ENCODE measurements around the gene TMEM114. TPM values are rescaled to one million over a fixed set of nuclear protein-coding genes. Genes with fewer than 3 reads are reported as not detected.
A peak's percentile ranks its signal among the peaks of the same experiment; 100 is the strongest.
"Not testable (repeated sequence)": the region's sequence is repeated elsewhere in the genome, so short reads cannot be mapped to it uniquely, and the experiment has no call there.

The TMEM114 gene
- total RNA-seq, 2 donors from 2014 or later, result not detected

GRCh38 chr16:8572919-8573724, 17.2 kb downstream of the TMEM114 start:
- ATAC-seq (no peak), DNase-seq (peak in 1 of 4 donors; percentile 36)
- H3K4me1 ChIP-seq, result no peaks in the 10 kb centered on the region
- H3K27me3 ChIP-seq, result no peaks in the 10 kb centered on the region
- intact Hi-C loops (cut with DNase I), result no loop called here
- H3K36me3 ChIP-seq (replicated peaks in 1 of 2; ENCODE audit: insufficient read depth in 1 of 2, low read depth in 2 of 2), result no peaks in the 10 kb centered on the region
- H3K4me3 ChIP-seq, result no peak overlapping the region
- no peaks in the 10 kb centered on the region for H3K9me3 ChIP-seq
- 28 to 40% methylated on average over 7 of the region's 7 CpGs for WGBS, 2 donors
- TF ChIP-seq CTCF (IDR thresholded peaks at IDR 0.05), result peak in 5 of 7 experiments; percentile 23 to 46 (median 36)
- no peak for TF ChIP-seq POLR2A (IDR thresholded peaks at IDR 0.05)
- H3K27ac ChIP-seq, result no peak overlapping the region

- no peaks in the 10 kb centered on the region for H3K9me3 ChIP-seq
- no peak overlapping the region for H3K4me3 ChIP-seq
- ATAC-seq (no peak), DNase-seq (no peak)
- peak overlapping the region in 1 of 4 donors; percentile 37 for H3K27ac ChIP-seq
- peaks cover 7% of the 10 kb centered on the region for H3K4me1 ChIP-seq
- 68 to 74% methylated on average over 9 to 11 of the region's 11 CpGs for WGBS, 2 donors
- intact Hi-C loops (cut with DNase I), result no loop called here
- no peaks in the 10 kb centered on the region for H3K36me3 ChIP-seq (replicated peaks in 1 of 2; ENCODE audit: insufficient read depth in 1 of 2, low read depth in 2 of 2)
- no peak for TF ChIP-seq POLR2A (IDR thresholded peaks at IDR 0.05)
- TF ChIP-seq CTCF (IDR thresholded peaks at IDR 0.05), result no peak
- H3K27me3 ChIP-seq, result no peaks in the 10 kb centered on the region
Observed at GRCh38 chr16:8572063-8572918, 18.0 kb downstream of the TMEM114 start.

- Histone ChIP-seq H3K27ac (peak overlapping the region; percentile 43 to 57 (median 50)), H3K27me3 (no peaks in the 10 kb centered on the region), H3K36me3 (replicated peaks in 1 of 2; ENCODE audit: insufficient read depth in 1 of 2, low read depth in 2 of 2) (no peaks in the 10 kb centered on the region), H3K9me3 (no peaks in the 10 kb centered on the region), H3K4me3 (no peak overlapping the region), H3K4me1 (peaks cover 7% of the 10 kb centered on the region)
- DNase-seq, result peak in 1 of 4 donors; percentile 31
- ATAC-seq, result peak; percentile 64
- TF ChIP-seq CTCF (IDR thresholded peaks at IDR 0.05) (no peak), POLR2A (IDR thresholded peaks at IDR 0.05) (no peak)
- 23 to 30% methylated on average over 6 of the region's 6 CpGs for WGBS, 2 donors
- intact Hi-C loops (cut with DNase I), result no loop called here
Observed at GRCh38 chr16:8571061-8571596, 19.2 kb downstream of the TMEM114 start.

- H3K9me3 ChIP-seq; intact Hi-C loops (cut with DNase I); DNase-seq: not testable (repeated sequence)
Observed at GRCh38 chr16:8570393-8570792, 19.9 kb downstream of the TMEM114 start.

More at GRCh38 chr16:8570393-8570792, 19.9 kb downstream of the TMEM114 start:
- H3K4me1 ChIP-seq; H3K4me3 ChIP-seq; ATAC-seq; H3K27me3 ChIP-seq; H3K36me3 ChIP-seq (replicated peaks in 1 of 2; ENCODE audit: insufficient read depth in 1 of 2, low read depth in 2 of 2): not testable (repeated sequence)
- H3K27ac ChIP-seq, result peak overlapping the region in 3 of 4 donors; percentile 43 to 57 (median 49)
- WGBS, 2 donors, result 68 to 69% methylated on average over 12 of the region's 12 CpGs
